ENCODE data around the gene FOXP1.

Gene FOXP1

DNA sequence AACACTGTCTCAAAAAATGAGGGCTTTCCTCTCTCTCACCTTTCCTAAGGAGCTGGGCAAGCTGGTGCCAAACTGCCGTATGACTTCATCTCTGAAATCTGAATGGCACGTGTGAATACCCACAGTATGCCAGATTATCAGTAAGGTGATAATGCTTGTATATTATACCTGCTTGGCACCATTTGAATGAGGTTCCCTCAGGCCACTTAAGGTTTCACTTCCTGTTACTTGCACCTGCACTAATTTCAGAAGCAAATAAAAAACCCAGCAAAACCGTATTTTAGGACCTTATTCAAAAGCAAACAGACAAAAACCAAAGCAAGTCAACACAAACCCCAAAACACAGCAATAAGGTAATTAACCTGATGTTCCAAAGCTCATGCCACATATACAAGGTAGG, 19.7 kb downstream of the FOXP1 start:
- DNase-seq (ENCODE audit: low read depth), result no peak

DNA sequence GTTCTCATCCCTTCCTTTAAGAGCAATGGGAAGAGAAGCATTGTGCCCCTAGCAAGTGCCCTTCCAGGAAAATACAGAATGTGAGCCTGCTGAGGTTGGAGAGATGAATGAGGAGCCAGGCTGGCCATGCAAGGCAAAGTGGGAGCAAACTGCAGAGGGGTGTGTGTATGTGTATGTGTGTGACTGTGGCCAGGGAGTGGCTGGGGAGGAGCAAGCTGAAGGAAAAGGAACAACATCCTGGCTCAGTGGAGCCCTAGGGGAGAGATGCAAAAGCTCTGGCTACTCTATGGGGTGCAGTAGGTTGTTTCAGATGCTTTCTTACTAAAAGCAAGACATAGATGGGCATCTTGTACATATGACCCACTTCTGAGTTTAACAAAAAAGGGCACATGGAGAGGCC, 20.6 kb downstream of the FOXP1 start:
- DNase-seq (ENCODE audit: low read depth), result no peak

GRCh38 chr3:71560665-71561064, 22.9 kb downstream of the FOXP1 start:
- DNase-seq (ENCODE audit: low read depth), result no peak

DNA sequence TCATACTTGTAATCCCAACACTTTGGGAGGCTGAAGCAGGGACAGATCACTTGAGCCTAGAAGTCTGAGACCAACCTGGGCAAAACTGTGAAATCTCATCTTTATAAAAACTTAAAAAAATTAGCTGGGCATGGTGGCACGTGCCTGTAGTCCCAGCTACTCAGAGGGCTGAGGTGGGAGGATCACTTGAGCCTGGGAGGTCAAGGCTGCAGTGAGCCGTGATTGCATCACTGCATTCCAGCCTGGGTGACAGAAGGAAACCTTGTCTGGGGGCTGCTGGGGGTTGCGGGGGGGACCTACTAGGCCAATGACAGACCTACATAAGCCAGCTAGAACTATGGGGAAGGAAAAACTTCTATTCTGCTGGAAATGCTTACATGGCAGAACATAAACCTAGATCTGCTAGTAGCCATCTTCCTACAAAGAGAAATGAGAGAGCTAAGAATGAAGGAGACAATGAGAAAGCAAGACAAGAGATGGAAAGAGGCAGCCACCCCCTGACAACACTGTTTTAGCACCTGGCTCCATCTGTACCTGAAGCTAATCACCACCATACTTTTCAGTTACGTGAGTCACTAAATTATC, 23.9 kb downstream of the FOXP1 start:
- no peak for DNase-seq (ENCODE audit: low read depth)

GRCh38 chr3:71559021-71559420, 24.5 kb downstream of the FOXP1 start:
- DNase-seq (ENCODE audit: low read depth), result no peak

GRCh38 chr3:71554649-71555048, 28.9 kb downstream of the FOXP1 start:
- no peak for DNase-seq (ENCODE audit: low read depth)

DNA sequence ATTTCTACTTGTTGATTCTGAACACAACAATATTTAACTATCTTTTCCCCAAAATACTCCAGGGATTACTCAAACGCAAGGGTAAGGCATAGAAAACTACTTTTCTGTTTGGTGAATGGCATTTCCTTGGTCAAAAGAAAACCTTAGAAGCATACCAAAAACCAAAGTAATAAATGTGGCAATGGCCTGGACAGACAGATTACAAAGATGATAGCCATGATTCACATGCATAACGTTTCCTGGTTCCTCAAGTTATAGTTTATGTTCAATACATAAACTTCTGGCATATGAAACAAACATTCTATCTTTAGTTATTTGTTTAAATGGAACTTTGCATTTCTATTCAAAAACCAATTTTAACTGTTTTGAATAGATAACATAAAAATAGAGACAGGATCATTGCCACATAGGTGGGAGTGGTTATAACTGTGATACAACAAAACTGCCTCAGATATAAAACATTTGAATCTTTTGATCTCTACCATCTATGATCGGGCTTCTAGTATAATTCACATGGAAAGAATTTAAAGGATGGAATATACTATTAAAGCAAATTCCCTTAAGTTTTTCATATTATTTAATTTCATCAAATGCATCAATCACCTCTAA, 32.1 kb downstream of the FOXP1 start:
- DNase-seq (ENCODE audit: low read depth), result no peak

DNA sequence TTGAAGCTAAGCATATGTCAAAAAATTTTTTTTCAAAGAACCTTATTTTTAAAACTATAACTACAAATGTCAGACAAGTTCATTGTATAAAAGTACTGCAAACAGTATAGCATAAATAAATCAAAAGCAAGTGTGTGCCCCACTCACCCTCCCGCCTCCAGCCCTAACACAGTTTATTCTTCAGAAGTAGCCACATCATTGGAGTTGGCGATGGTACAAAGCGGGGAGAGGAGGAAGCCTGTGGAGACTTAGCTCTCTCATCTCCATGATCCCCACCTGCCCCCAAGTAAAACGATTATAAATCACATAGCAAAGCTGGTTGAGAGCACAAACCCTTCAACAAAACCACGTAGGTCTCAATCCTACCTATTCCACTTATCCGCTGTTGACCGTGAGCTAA, 33.6 kb downstream of the FOXP1 start:
- no peak for DNase-seq (ENCODE audit: low read depth)

DNA sequence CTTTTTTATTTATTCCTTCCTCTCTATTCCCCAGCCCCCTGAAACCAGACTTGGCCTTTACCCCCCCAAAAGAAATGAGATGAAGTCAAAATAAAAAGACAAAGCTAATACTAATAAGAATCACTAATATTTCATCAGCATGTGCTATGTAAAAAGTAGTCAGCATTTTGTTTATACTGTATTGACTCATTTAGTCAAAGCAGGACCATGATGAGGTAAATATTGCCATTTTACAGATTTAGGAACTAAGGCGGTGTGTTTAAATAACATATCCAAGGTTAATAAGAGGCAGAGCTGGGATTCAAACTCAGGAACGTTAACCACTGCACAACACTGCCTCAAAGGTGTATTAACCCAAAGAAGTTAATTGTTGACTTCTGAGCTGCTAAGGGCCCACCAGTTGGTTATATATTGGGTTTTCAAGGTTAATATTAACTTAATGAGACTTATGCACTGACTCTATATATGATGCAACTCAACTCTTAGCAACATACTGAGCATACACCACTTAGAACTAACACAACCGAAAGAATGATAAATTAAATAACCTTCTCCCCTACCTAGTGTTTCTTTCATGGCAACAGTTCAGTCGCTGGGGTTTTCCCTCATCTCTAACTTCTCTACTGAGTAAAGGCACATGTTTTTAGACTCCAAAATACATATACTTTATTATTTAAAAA, 34.7 kb downstream of the FOXP1 start:
- DNase-seq (ENCODE audit: low read depth), result no peak

GRCh38 chr3:71547249-71548198, 36.0 kb downstream of the FOXP1 start:
- DNase-seq (ENCODE audit: low read depth), result no peak

DNA sequence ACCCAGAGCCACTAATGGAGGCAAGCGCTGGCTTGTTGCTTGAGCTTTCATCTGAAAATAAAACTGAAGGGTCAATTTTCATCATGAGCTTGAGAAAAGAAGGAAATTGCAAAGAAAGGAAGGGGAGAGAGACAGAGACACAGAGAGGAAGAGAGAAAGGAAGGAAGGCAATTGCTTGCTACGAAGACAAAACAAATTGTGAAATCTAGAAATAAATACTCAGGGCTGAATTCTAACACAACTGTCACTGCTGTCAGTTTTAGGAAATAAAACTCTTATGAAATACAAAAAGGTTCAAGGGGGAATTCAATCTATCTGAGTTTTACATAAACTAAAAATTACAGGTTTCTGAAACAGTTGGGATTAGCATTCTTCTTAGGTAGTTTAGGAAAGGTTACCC, 36.7 kb downstream of the FOXP1 start:
- DNase-seq (ENCODE audit: low read depth), result no peak

DNA sequence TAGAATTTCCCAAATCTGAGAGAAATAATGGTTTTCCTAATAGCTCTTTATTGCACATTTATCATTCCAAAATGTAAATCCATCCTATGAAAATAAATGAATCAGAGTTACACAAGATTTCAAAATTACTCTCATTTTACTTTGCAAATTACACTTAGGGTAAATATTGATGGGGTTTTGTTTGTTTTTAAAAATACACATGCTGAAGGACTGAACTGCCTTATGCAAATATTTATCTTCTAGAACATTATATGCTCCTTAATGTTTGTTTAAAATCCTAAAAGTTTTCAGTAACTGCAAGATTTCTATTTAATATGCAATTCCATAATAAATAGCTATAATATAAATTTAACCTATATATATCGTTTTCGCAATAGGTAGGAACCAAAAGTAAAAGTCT, 38.2 kb downstream of the FOXP1 start:
- DNase-seq (ENCODE audit: low read depth), result no peak

- DNase-seq (ENCODE audit: low read depth), result no peak
Measured at GRCh38 chr3:71543371-71544016, 40.0 kb downstream of the FOXP1 start.

GRCh38 chr3:71542521-71543370, 40.8 kb downstream of the FOXP1 start:
- no peak for DNase-seq (ENCODE audit: low read depth)

DNA sequence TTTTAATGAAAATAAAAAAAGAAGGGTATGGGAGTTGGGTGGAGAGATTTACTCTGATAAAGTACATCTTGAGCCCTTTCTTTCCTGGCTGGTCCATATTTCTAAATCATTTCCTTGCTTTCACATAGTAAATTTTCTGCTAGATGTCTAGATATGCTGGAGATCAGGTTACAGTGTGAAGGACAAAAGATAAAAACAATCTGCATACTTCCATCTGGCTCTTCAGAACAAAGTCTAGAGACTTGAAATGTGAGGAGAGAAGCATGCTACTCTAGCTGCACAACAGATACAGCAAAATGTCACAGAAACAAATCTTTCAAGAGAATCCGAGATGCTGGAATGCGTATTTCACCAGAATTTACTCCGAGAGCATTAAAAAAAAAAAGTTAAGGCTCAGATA, 42.2 kb downstream of the FOXP1 start:
- DNase-seq (ENCODE audit: low read depth), result no peak

DNA sequence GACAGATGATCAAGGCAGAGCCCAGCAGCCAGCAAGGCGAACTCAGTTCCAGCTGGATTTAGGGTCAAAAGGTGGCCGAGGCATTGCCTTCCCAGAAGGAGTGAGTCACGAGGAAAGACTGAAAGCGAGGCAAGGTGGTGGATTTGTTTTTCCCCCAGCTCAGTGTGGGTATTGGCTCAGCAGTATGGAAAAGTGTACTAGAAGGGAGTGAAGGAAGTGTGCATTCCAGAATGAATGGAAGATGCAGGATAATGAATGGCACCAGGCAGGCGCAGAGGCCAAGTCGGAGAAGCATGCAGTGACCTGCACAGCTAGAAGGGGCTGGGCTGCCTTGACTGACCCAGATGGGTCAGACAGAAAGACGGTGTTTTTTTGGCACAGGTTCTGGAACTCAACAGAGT, 46.3 kb downstream of the FOXP1 start:
- no peak for DNase-seq (ENCODE audit: low read depth)

- DNase-seq (ENCODE audit: low read depth), result no peak
Measured at GRCh38 chr3:71536376-71536965, 47.1 kb downstream of the FOXP1 start.

- DNase-seq (ENCODE audit: low read depth), result no peak
Measured at GRCh38 chr3:71533588-71533987, 49.9 kb downstream of the FOXP1 start.

DNA sequence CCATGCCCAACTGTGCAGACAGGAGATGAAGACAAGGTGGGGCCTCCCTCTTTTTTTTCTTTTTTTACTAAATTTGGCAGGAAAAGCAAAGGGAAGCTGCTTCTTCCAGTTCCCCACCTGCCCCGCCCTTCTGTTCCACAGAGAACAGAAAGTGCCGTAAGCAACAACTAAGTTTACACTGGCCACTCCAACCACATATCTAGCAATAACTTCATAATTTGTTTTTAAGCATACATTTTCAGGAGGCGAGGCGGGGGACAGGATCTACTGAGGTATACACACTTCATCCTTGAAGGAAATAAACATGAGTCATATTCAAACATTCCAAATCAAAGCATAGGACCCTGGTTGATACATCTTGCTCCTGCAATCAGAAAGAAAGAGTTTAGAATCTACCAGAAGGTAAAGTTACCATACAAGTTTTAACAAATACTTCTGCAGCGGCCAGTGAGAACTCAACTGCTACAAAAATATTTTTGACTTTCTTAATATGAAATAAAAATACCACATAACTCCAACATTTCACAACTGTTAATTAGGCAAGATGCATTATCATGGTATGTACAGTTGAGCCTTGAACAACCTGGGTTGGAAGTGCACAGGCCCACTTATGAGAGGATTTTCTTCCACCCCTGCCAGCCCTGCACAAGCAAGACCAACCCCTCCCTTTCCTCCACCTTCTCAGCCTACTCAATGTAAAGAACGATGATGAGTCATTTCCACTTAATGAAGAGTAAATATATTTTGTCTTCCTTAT, 50.7 kb downstream of the FOXP1 start:
- no peak for DNase-seq (ENCODE audit: low read depth)
